CD4-positive, alpha-beta T cell (primary cell): ENCODE data around the gene TP53I3. TPM values are rescaled to one million over a fixed set of nuclear protein-coding genes. Genes with fewer than 3 reads are reported as not detected.

ENCODE experiments used
- ATAC-seq: fragments of 200-7000 bp; cut with Tn5 transposase; one replicate; pipeline ENCODE4 v1.10.0; 2022; ENCODE audit warnings: mild to moderate bottlenecking; ENCODE audit not compliant: poor library complexity
- CTCF ChIA-PET: fragments of 350-600 bp; sonication (Branson Sonifier 250); formaldehyde crosslinking; loops from one replicate; lab custom pipeline; 2021; ENCODE audit warnings: antibody characterized with exemption, inconsistent platforms; lab: Charles Lee
- POLR2A ChIA-PET: fragments of 350-600 bp; sonication (Branson Sonifier 250); formaldehyde crosslinking; loops from one replicate; lab custom pipeline; 2021; ENCODE audit warnings: antibody characterized with exemption, inconsistent platforms; lab: Charles Lee
- DNase-seq, 14 experiments: peaks; one replicate each; pipeline ENCODE4 v3.0.0-alpha.2; 2013 to 2020; ENCODE audit warnings: mixed read lengths in 2 of 14
- H3K27ac ChIP-seq, 2 donors: one replicate each; pipeline versions ENCODE4 v1.5.1 to v1.7.0; 2013; ENCODE audit warnings: low read length in 2 of 2, low read depth in 1 of 2, mild to moderate bottlenecking in 1 of 2
- H3K27me3 ChIP-seq, 2 experiments: 1 replicate in 1 of 2; 2 replicates in 1 of 2; pipeline versions ENCODE4 v1.6.1 to v1.7.0; 2013; ENCODE audit warnings: low read length in 2 of 2, control low read depth in 1 of 2, mild to moderate bottlenecking in 1 of 2, moderate library complexity in 1 of 2; ENCODE audit not compliant: insufficient read depth in 2 of 2, control insufficient read depth in 1 of 2
- H3K36me3 ChIP-seq: one replicate; pipeline ENCODE4 v1.6.1; 2013; ENCODE audit warnings: low read length, control low read depth; ENCODE audit not compliant: insufficient read depth
- H3K4me1 ChIP-seq: one replicate; pipeline ENCODE4 v1.6.1; 2013; ENCODE audit warnings: low read length, control low read depth; ENCODE audit not compliant: insufficient read depth
- H3K4me3 ChIP-seq: one replicate; pipeline ENCODE4 v1.5.1; 2013; ENCODE audit warnings: mild to moderate bottlenecking, low read length, moderate library complexity
- H3K9me3 ChIP-seq, 2 experiments: 1 replicate in 1 of 2; 2 replicates in 1 of 2; pipeline versions ENCODE4 v1.6.1 to v1.7.0; 2013; ENCODE audit warnings: low read length in 2 of 2, mild to moderate bottlenecking in 2 of 2, control low read depth in 1 of 2, moderate library complexity in 1 of 2; ENCODE audit not compliant: control insufficient read depth in 1 of 2, insufficient read depth in 1 of 2
- H3K27ac Mint-ChIP-seq: one replicate; pipeline ENCODE4 v1.8.0; 2020; ENCODE audit warnings: mixed read lengths
- H3K27me3 Mint-ChIP-seq: one replicate; pipeline ENCODE4 v1.8.0; 2021; ENCODE audit warnings: mixed read lengths
- H3K36me3 Mint-ChIP-seq: one replicate; pipeline ENCODE4 v1.8.0; 2021; ENCODE audit warnings: low read depth, mixed read lengths
- H3K4me1 Mint-ChIP-seq: one replicate; pipeline ENCODE4 v1.8.0; 2021; ENCODE audit warnings: low read depth, mixed read lengths
- H3K4me3 Mint-ChIP-seq: one replicate; pipeline ENCODE4 v1.8.0; 2020; ENCODE audit warnings: mild to moderate bottlenecking, mixed read lengths
- H3K9me3 Mint-ChIP-seq: one replicate; pipeline ENCODE4 v1.8.0; 2020; ENCODE audit warnings: mixed read lengths
- CTCF ChIP-seq: fragments of 200-600 bp; IDR thresholded peaks from one replicate; pipeline ENCODE4 v1.8.0; 2022; ENCODE audit warnings: antibody characterized with exemption, mild to moderate bottlenecking
- intact Hi-C, 2 experiments: fragments of 100-400 bp; cut with DNase I in 1 of 2; cut with micrococcal nuclease in 1 of 2; formaldehyde crosslinking; loops; one replicate each; pipeline versions ENCODE4 v1.15.1 to v1.9.0; 2023 to 2025; cut with DNase I, micrococcal nuclease
- polyA plus RNA-seq, 2 donors: library from polyadenylated mRNA; unstranded; fragments of 120-200 nt; gene quantifications; one replicate each; pipeline ENCODE4 v1.2.1, GENCODE V29; 2013
- total RNA-seq, 174 experiments: library from RNA in 2 of 174; stranded (reverse) in 2 of 174; gene quantifications; one replicate each; pipeline ENCODE4 v1.2.3 and lab custom pipeline; 2021 to 2026

The TP53I3 gene
- under 1 TPM; 0.20 to 0.30 TPM for total RNA-seq
- polyA plus RNA-seq (2013, experiment 1 of 2): 1.8 TPM
- polyA plus RNA-seq (2013, experiment 2 of 2): 2.1 TPM
- total RNA-seq (lab: John Stamatoyannopoulos, UW): 0 to 2.5 (median 0.31) reads per million in 172 experiments

- ChIA-PET POLR2A (interaction anchor here (0.6 to 3.1 kb wide), 9 partner anchors 8 to 709 kb away, joined by 3 to 33 read pairs (median 6); partner anchors contain the start of genes ATAD2B, CENPO, FAM228B and ITSN2), CTCF (interaction anchor here (0.5 to 3.1 kb wide), 32 partner anchors 8 to 718 kb away, joined by 3 to 51 read pairs (median 4); partner anchors contain the start of genes ATAD2B, SF3B6, UBXN2A and WDCP)
- Mint-ChIP-seq H3K27me3 (no peaks in the 10 kb centered on the region), H3K36me3 (peaks cover 35% of the 10 kb centered on the region), H3K4me1 (peaks cover 21% of the 10 kb centered on the region), H3K4me3 (peak within 1 kb of the TSS; percentile 91), H3K9me3 (no peaks in the 10 kb centered on the region), H3K27ac (peak within 1 kb of the TSS; percentile 82)
- H3K36me3 ChIP-seq: peaks cover 15% of the 10 kb centered on the region
- H3K27me3 ChIP-seq: no peaks in the 10 kb centered on the region
- H3K4me3 ChIP-seq: peak within 1 kb of the TSS; percentile 61
- H3K27ac ChIP-seq: peak within 1 kb of the TSS in 1 of 2 donors; percentile 5
- H3K4me1 ChIP-seq: peaks cover 19% of the 10 kb centered on the region
- peak; percentile 88 for ATAC-seq
- intact Hi-C loops: loop anchor here (1.0 to 2.0 kb wide), 4 partner anchors 96 to 260 kb away; partner anchors contain the start of gene ATAD2B (in 2 of the 2)
- no peaks in the 10 kb centered on the region for H3K9me3 ChIP-seq
- peak; percentile 94 for TF ChIP-seq CTCF
- peak; percentile 57 to 91 (median 78) for DNase-seq
Observed at GRCh38 chr2:24084386-24085199, at the start of gene TP53I3. Gene TP53I3, minus strand, starts transcription at chr2:24084834. Its CDS starts 508 bp downstream, at chr2:24084326.

- Histone ChIP-seq H3K27ac (no peak overlapping the region), H3K36me3 (no peaks in the 10 kb centered on the region), H3K4me3 (no peak overlapping the region), H3K4me1 (no peaks in the 10 kb centered on the region), H3K9me3 (peaks cover 0 to 8% of the 10 kb centered on the region in 2 experiments), H3K27me3 (no peaks in the 10 kb centered on the region)
- peaks cover 4% of the 10 kb centered on the region for H3K9me3 Mint-ChIP-seq
- ChIA-PET CTCF (no interaction called here), POLR2A (no interaction called here)
- TF ChIP-seq CTCF: no peak
- no peak overlapping the region for H3K27ac Mint-ChIP-seq
- intact Hi-C loops: no loop called here
- ATAC-seq: no peak
- H3K4me1 Mint-ChIP-seq: no peaks in the 10 kb centered on the region
- no peaks in the 10 kb centered on the region for H3K27me3 Mint-ChIP-seq
- no peak overlapping the region for H3K4me3 Mint-ChIP-seq
- no peak for DNase-seq
- peaks cover 11% of the 10 kb centered on the region for H3K36me3 Mint-ChIP-seq
Observed at GRCh38 chr2:24132543-24132942, 47.9 kb upstream of the TP53I3 start.

GRCh38 chr2:24125956-24126355, 41.3 kb upstream of the TP53I3 start:
- no peaks in the 10 kb centered on the region for H3K36me3 Mint-ChIP-seq
- ChIA-PET CTCF (no interaction called here), POLR2A (no interaction called here)
- H3K4me1 ChIP-seq: peaks cover 14% of the 10 kb centered on the region
- no peaks in the 10 kb centered on the region for H3K9me3 Mint-ChIP-seq
- H3K27me3 Mint-ChIP-seq: no peaks in the 10 kb centered on the region
- DNase-seq (no peak), ATAC-seq (no peak)
- H3K9me3 ChIP-seq: no peaks in the 10 kb centered on the region
- TF ChIP-seq CTCF: no peak
- intact Hi-C loops: no loop called here
- H3K36me3 ChIP-seq: no peaks in the 10 kb centered on the region
- no peak overlapping the region for H3K27ac ChIP-seq
- peaks cover 15% of the 10 kb centered on the region for H3K4me1 Mint-ChIP-seq
- peak overlapping the region; percentile 2 for H3K4me3 Mint-ChIP-seq
- H3K4me3 ChIP-seq: no peak overlapping the region
- H3K27ac Mint-ChIP-seq: no peak overlapping the region
- no peaks in the 10 kb centered on the region for H3K27me3 ChIP-seq
